Lower leg skin (tissue), 3 donors: Measurements from ENCODE around the gene ANO7.

Experiments
- POLR2A ChIP-seq, 2 donors: fragments of 450-650 bp; IDR thresholded peaks; one replicate each; pipeline ENCODE4 v1.6.1; 2016 to 2017; ENCODE audit warnings: antibody characterized with exemption in 2 of 2, mild to moderate bottlenecking in 1 of 2, moderate library complexity in 1 of 2
- TF ChIP-seq, protein P1 (sequence below), 3 donors: fragments of 450-650 bp; IDR thresholded peaks; one replicate each; pipeline ENCODE4 v1.5.1; 2016; ENCODE audit warnings: antibody characterized with exemption in 3 of 3, mild to moderate bottlenecking in 3 of 3, moderate library complexity in 2 of 3

DNA sequence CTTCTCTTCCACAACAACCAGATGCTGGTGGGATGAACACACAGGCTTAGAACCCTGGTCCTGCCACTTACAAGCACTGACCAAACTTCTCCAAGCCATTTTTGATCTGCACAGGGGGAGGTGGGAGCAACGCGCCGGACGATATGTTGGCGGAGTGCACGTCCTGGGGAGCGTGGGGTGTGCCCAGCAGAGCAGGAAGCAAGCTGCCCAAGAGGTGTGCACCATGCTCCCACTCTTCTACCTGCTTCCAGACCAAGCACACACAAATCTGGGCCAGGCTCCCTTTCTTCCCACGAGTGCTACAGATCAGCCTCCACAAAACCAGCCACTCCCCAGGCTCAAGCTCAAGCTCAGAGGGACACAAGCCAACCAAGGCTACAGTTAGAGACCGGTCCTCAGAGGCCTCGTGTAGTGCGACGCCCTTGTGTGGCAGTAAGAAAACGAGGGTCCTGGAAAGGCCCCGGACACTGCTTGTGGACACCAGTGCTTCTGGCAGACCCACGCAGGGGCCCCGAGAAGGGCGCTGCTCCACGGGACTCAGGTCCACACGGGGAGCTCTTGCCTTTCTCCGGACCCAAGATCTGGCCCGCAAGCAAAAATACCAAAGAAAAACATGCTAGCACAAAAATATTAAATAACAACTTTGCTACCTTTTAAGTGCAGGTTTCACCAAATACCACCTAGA lies 52.0 kb downstream of the ANO7 start:
- TF ChIP-seq, protein P1, sequence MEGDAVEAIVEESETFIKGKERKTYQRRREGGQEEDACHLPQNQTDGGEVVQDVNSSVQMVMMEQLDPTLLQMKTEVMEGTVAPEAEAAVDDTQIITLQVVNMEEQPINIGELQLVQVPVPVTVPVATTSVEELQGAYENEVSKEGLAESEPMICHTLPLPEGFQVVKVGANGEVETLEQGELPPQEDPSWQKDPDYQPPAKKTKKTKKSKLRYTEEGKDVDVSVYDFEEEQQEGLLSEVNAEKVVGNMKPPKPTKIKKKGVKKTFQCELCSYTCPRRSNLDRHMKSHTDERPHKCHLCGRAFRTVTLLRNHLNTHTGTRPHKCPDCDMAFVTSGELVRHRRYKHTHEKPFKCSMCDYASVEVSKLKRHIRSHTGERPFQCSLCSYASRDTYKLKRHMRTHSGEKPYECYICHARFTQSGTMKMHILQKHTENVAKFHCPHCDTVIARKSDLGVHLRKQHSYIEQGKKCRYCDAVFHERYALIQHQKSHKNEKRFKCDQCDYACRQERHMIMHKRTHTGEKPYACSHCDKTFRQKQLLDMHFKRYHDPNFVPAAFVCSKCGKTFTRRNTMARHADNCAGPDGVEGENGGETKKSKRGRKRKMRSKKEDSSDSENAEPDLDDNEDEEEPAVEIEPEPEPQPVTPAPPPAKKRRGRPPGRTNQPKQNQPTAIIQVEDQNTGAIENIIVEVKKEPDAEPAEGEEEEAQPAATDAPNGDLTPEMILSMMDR (IDR thresholded peaks at IDR 0.05), result no peak
- TF ChIP-seq POLR2A (IDR thresholded peaks at IDR 0.05), result no peak
